Esophagus squamous epithelium (tissue), 5 donors: ENCODE measurements around the gene FRMD5. TPM values are rescaled to one million over a fixed set of nuclear protein-coding genes. Genes with fewer than 3 reads are reported as not detected.
"Not testable (repeated sequence)": the region's sequence is repeated elsewhere in the genome, so short reads cannot be mapped to it uniquely, and the experiment has no call there.

Experiments used
- DNase-seq: peaks from one replicate; lab custom pipeline; 2025; lab: John Stamatoyannopoulos, UW
- H3K27ac ChIP-seq, 4 donors: fragments of 200-600 bp; sonication (generic); one replicate each; pipeline ENCODE4 v1.5.1; 2016 to 2019; ENCODE audit warnings: mild to moderate bottlenecking in 1 of 4
- H3K27me3 ChIP-seq, 4 donors: fragments of 200-600 bp; sonication (generic); 1 replicate in 3 of 4; 2 replicates in 1 of 4; pipeline versions ENCODE4 v1.5.1 to v1.6.0; 2017 to 2021; ENCODE audit warnings: antibody characterized with exemption in 1 of 4
- H3K36me3 ChIP-seq, 3 donors: fragments of 200-600 bp; sonication (generic); one replicate each; pipeline ENCODE4 v1.5.1; 2016 to 2019
- H3K4me1 ChIP-seq, 3 donors: fragments of 200-600 bp; sonication (generic); one replicate each; pipeline ENCODE4 v1.5.1; 2017 to 2019
- H3K4me3 ChIP-seq, 4 donors: fragments of 200-600 bp; sonication (generic); 1 replicate in 3 of 4; 2 replicates in 1 of 4; pipeline ENCODE4 v1.5.1; 2016 to 2019; ENCODE audit warnings: mild to moderate bottlenecking in 2 of 4, moderate library complexity in 1 of 4
- H3K9me3 ChIP-seq, 3 donors: fragments of 200-600 bp; sonication (generic); one replicate each; pipeline ENCODE4 v1.5.1; 2016 to 2019
- POLR2A ChIP-seq, 4 donors: fragments of 450-650 bp; IDR thresholded peaks; one replicate each; pipeline ENCODE4 v1.6.1; 2017; ENCODE audit warnings: antibody characterized with exemption in 4 of 4, mild to moderate bottlenecking in 4 of 4, moderate library complexity in 3 of 4
- WGBS, 2 donors: methylation state at CpG; one replicate each; pipeline ENCODE4 v1.1.5; 2018; 5-methylcytosine and 5-hydroxymethylcytosine counted together
- intact Hi-C: fragments of 100-400 bp; cut with DNase I; formaldehyde crosslinking; loops from one replicate; pipeline ENCODE4 v1.15.0; 2022
- total RNA-seq, 4 donors: library from RNA; depleted of rRNA; stranded (reverse); fragments of >200 nt; gene quantifications; one replicate each; pipeline ENCODE4 v1.1.0, GENCODE V29; 2016
- TF ChIP-seq, protein P1 (sequence below), 6 experiments: fragments of 450-650 bp in 4 of 6; fragments of 200-600 bp in 2 of 6; sonication (generic) in 2 of 6; IDR thresholded peaks; one replicate each; pipeline ENCODE4 v1.5.1; 2016 to 2019; ENCODE audit warnings: antibody characterized with exemption in 6 of 6, mild to moderate bottlenecking in 4 of 6, moderate library complexity in 4 of 6
- donor health status: DM: yes; HTN: yes; CAD: no.

Gene FRMD5
- total RNA-seq, 4 donors from 2014 or later, result 0.19 TPM; not detected in 3

- Histone ChIP-seq H3K9me3 (no peaks in the 10 kb centered on the region), H3K4me1 (no peaks in the 10 kb centered on the region), H3K4me3 (no peak overlapping the region), H3K36me3 (no peaks in the 10 kb centered on the region), H3K27ac (no peak overlapping the region), H3K27me3 (peaks cover 0 to 4% (median 0%) of the 10 kb centered on the region in 4 donors)
- DNase-seq, result no peak
- 37 to 59% methylated on average over 2 of the region's 2 CpGs for WGBS, 2 donors
- TF ChIP-seq, protein P1, sequence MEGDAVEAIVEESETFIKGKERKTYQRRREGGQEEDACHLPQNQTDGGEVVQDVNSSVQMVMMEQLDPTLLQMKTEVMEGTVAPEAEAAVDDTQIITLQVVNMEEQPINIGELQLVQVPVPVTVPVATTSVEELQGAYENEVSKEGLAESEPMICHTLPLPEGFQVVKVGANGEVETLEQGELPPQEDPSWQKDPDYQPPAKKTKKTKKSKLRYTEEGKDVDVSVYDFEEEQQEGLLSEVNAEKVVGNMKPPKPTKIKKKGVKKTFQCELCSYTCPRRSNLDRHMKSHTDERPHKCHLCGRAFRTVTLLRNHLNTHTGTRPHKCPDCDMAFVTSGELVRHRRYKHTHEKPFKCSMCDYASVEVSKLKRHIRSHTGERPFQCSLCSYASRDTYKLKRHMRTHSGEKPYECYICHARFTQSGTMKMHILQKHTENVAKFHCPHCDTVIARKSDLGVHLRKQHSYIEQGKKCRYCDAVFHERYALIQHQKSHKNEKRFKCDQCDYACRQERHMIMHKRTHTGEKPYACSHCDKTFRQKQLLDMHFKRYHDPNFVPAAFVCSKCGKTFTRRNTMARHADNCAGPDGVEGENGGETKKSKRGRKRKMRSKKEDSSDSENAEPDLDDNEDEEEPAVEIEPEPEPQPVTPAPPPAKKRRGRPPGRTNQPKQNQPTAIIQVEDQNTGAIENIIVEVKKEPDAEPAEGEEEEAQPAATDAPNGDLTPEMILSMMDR (IDR thresholded peaks at IDR 0.05), result no peak
- intact Hi-C loops, result no loop called here
Observed at GRCh38 chr15:44018151-44018550, 176.9 kb downstream of the FRMD5 start.

DNA sequence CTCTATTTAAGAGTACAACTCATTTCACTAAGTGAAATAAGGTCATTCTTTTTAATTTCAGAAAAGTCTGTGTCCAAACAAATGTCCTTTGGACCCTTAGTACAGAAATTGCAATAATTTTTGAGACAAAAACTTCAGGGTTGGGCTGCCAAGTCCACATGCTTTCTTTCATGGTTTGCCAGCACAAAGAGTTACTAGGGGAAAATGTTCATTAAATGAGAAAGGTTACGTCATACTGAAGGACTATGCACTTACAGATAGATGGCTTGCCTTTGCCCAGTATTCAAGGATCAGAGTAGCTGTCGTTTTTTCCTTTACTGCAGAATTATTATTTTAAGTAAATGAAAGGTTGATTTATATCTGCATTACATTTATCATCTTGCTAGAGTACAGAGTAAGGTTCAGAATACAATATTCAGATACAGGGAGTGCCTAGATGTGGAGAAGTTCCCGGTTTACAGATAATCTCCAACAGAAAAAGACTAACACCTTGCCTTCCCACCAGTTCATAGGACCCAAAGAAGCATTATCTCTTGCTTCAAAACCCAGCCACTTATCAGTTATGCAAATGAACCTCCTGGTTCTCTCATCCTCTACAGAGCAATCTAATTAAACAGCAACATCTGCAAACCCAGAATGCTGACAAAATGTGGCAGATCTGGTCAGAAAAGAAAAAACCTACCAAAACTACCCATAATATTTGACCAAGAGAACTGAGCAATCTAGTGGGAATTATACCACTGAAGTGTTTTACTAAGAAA lies 179.3 kb downstream of the FRMD5 start:
- Histone ChIP-seq H3K4me3 (no peak overlapping the region), H3K4me1 (no peaks in the 10 kb centered on the region), H3K27me3 (peaks cover 0 to 14% (median 0%) of the 10 kb centered on the region in 4 donors), H3K36me3 (no peaks in the 10 kb centered on the region), H3K9me3 (no peaks in the 10 kb centered on the region), H3K27ac (no peak overlapping the region)
- no peak for DNase-seq
- intact Hi-C loops, result no loop called here
- WGBS, 2 donors, result 54 to 57% methylated on average over 3 of the region's 3 CpGs
- TF ChIP-seq POLR2A (IDR thresholded peaks at IDR 0.05), result no peak
- TF ChIP-seq, protein P1 (IDR thresholded peaks at IDR 0.05), result no peak

DNA sequence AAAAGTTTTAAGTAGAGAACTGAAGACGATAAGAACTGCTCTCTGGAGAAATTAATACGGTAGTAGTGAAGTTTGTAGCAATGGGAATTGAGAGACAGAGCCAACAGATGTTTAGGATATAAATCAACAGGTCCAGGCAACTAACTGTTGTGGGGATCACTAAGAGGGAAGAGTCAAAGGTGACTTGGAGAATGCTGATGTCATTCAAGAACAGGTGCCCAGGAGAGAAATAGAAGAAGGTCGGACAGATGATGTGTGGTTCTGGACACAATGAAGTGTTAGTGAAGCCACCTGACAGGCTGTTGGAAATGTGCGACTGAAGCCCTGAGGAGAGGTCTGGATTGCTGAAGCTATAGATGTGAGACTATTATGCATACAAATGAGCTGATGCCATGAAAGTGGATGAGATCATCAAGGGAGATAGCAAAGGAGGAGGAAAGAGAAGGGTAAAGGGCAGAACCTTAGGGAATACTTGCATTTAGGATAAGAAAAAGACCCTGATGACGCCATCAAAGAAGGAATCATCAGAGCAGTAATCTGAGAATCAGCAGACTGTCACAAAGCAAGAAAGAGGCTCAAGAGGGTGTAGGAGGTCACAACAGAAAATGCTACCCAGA lies 183.7 kb downstream of the FRMD5 start:
- no peak for DNase-seq
- Histone ChIP-seq H3K36me3 (no peaks in the 10 kb centered on the region), H3K4me1 (no peaks in the 10 kb centered on the region), H3K27ac (no peak overlapping the region), H3K27me3 (peaks cover 0 to 26% (median 0%) of the 10 kb centered on the region in 4 donors), H3K4me3 (no peak overlapping the region), H3K9me3 (no peaks in the 10 kb centered on the region)
- WGBS, 2 donors, result 68 to 79% methylated on average over 5 of the region's 5 CpGs
- no peak for TF ChIP-seq POLR2A (IDR thresholded peaks at IDR 0.05)
- TF ChIP-seq, protein P1 (IDR thresholded peaks at IDR 0.05), result no peak
- intact Hi-C loops, result no loop called here

DNA sequence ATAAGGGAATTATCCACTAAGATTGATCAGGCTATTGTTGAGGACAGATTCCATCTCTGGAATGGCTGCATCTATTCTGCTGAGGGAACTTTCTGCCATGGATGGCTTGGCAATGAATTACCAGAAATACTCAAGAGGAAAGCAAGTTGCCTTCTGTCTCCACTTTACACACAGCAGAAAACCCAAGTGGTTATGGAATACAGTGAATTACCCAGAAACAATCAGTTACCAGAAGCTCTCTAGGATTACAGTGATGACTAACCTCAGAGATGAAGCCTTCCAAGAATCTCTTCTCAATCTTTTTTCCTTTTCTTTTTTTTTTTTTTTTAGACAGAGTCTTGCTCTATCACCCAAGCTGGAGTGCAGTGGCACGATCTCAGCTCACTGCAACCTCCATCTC lies 185.0 kb downstream of the FRMD5 start:
- no peak for DNase-seq
- no peaks in the 10 kb centered on the region for H3K4me1 ChIP-seq
- intact Hi-C loops, result no loop called here
- H3K27me3 ChIP-seq, result peaks cover 0 to 26% (median 0%) of the 10 kb centered on the region in 4 donors
- no peaks in the 10 kb centered on the region for H3K9me3 ChIP-seq
- H3K4me3 ChIP-seq, result no peak overlapping the region
- 52 to 79% methylated on average over 1 of the region's 1 CpG for WGBS, 2 donors
- no peak overlapping the region for H3K27ac ChIP-seq
- no peaks in the 10 kb centered on the region for H3K36me3 ChIP-seq
- TF ChIP-seq, protein P1 (IDR thresholded peaks at IDR 0.05), result no peak
- TF ChIP-seq POLR2A (IDR thresholded peaks at IDR 0.05), result no peak

GRCh38 chr15:44009038-44009437 lies 186.0 kb downstream of the FRMD5 start:
- WGBS, 2 donors, result 69 to 79% methylated on average over 2 of the region's 2 CpGs
- intact Hi-C loops, result no loop called here
- DNase-seq, result no peak
- H3K36me3 ChIP-seq, result no peaks in the 10 kb centered on the region
- TF ChIP-seq, protein P1 (IDR thresholded peaks at IDR 0.05), result no peak
- TF ChIP-seq POLR2A (IDR thresholded peaks at IDR 0.05), result no peak
- no peaks in the 10 kb centered on the region for H3K9me3 ChIP-seq
- no peaks in the 10 kb centered on the region for H3K4me1 ChIP-seq
- H3K4me3 ChIP-seq, result no peak overlapping the region
- peaks cover 0 to 26% (median 0%) of the 10 kb centered on the region in 4 donors for H3K27me3 ChIP-seq
- no peak overlapping the region for H3K27ac ChIP-seq

DNA sequence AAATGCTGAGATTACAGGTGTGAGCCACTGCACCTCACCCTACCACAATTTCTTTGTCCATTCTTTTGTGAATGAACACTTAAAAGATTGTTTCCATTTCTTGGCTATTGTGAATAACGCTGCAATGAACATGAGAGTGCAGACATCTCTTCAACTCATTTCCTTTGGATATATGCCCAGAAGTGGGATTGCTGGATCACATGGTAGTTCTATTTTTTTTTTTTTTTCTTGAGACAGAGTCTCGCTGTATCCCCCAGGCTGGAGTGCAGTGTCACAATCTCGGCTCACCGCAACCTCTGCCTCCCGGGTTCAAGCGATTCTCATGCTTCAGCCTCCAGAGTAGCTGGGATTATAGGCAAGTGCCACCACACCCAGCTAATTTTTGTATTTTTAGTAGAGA lies 194.8 kb downstream of the FRMD5 start:
- H3K27me3 ChIP-seq, H3K4me3 ChIP-seq, H3K4me1 ChIP-seq, H3K36me3 ChIP-seq, H3K27ac ChIP-seq, intact Hi-C loops, H3K9me3 ChIP-seq, DNase-seq: not testable (repeated sequence)
- WGBS, 2 donors, result 48 to 56% methylated on average over 6 of the region's 6 CpGs
